Activated naive CD4-positive, alpha-beta T cell treated with anti-CD3 and anti-CD28 coated beads for 36 hours (primary cell): ENCODE data around the gene BCO2. TPM values are rescaled to one million over a fixed set of nuclear protein-coding genes. Genes with fewer than 3 reads are reported as not detected.

Experiments
- CTCF ChIA-PET: fragments of 350-600 bp; sonication (Branson Sonifier 250); formaldehyde crosslinking; loops from one replicate; lab custom pipeline; 2021; ENCODE audit warnings: antibody characterized with exemption; lab: Charles Lee
- DNase-seq: peaks from one replicate; pipeline ENCODE4 v3.0.0-alpha.2; 2020
- H3K27ac Mint-ChIP-seq: one replicate; pipeline ENCODE4 v1.8.0; 2021; ENCODE audit warnings: mild to moderate bottlenecking, mixed read lengths
- H3K27me3 Mint-ChIP-seq: one replicate; pipeline ENCODE4 v1.8.0; 2021; ENCODE audit warnings: low read depth, mixed read lengths
- H3K36me3 Mint-ChIP-seq: one replicate; pipeline ENCODE4 v1.8.0; 2021; ENCODE audit warnings: low read depth, mixed read lengths
- H3K4me1 Mint-ChIP-seq: one replicate; pipeline ENCODE4 v1.8.0; 2021; ENCODE audit warnings: low read depth, mixed read lengths
- H3K4me3 Mint-ChIP-seq: one replicate; pipeline ENCODE4 v1.8.0; 2021; ENCODE audit warnings: mild to moderate bottlenecking, moderate library complexity, mixed read lengths
- H3K9me3 Mint-ChIP-seq: one replicate; pipeline ENCODE4 v1.8.0; 2021; ENCODE audit warnings: mixed read lengths
- intact Hi-C: fragments of 100-400 bp; cut with micrococcal nuclease; formaldehyde crosslinking; loops from one replicate; pipeline ENCODE4 v1.15.1; 2023
- total RNA-seq, 2 experiments: library from RNA; stranded (reverse); gene quantifications; one replicate each; pipeline ENCODE4 v1.2.3, GENCODE V29; 2021

The BCO2 gene
- total RNA-seq, 2 experiments from 2014 or later, result 0.30 to 0.45 TPM

DNA sequence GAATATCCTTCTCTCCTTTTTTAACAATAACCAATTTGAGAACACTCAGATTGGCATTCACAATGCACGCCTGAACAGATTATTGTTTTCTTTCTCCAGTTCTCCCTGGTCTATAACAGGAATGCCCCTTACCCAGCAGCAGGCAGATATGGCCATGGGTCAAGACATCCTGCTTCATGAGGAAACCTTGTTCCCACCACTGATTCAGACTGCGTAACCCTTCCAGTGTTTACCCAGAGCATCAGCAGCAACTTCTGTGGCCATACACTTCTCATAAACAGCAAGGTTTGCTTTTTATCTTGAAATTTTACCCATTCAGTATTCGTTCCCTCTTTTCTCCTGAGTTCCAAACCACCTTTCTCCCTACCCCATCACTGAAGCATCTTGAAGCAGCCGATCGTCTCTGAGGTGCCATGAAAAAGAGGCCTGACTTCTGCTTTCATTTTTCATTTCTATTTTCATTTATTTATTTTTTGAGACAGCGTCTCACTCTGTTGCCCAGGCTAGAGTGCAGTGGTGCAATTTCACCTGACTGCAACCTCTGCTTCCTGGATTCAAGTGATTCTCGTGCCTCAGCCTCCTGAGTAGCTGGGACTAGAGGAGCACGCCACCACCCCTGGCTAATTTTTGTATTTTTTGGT lies 60.6 kb downstream of the BCO2 start:
- no peak for DNase-seq
- Mint-ChIP-seq H3K9me3 (no peaks in the 10 kb centered on the region), H3K27ac (no peak overlapping the region), H3K27me3 (no peaks in the 10 kb centered on the region), H3K36me3 (peaks cover 39% of the 10 kb centered on the region), H3K4me3 (no peak overlapping the region), H3K4me1 (no peaks in the 10 kb centered on the region)
- CTCF ChIA-PET, result interaction anchor here (1.4 kb wide), 1 partner anchor 44 kb away, joined by 3 read pairs; no protein-coding TSS in a partner anchor
- intact Hi-C loops, result no loop called here

- H3K9me3 Mint-ChIP-seq, result no peaks in the 10 kb centered on the region
- no peak for DNase-seq
- no peaks in the 10 kb centered on the region for H3K27me3 Mint-ChIP-seq
- peaks cover 46% of the 10 kb centered on the region for H3K36me3 Mint-ChIP-seq
- H3K4me3 Mint-ChIP-seq, result no peak overlapping the region
- CTCF ChIA-PET, result interaction anchor here (1.4 kb wide), 1 partner anchor 42 kb away, joined by 3 read pairs; no protein-coding TSS in a partner anchor
- no peaks in the 10 kb centered on the region for H3K4me1 Mint-ChIP-seq
- intact Hi-C loops, result no loop called here
- H3K27ac Mint-ChIP-seq, result no peak overlapping the region
These were observed 62.1 kb downstream of the BCO2 start for GRCh38 chr11:112237451-112237850.

DNA sequence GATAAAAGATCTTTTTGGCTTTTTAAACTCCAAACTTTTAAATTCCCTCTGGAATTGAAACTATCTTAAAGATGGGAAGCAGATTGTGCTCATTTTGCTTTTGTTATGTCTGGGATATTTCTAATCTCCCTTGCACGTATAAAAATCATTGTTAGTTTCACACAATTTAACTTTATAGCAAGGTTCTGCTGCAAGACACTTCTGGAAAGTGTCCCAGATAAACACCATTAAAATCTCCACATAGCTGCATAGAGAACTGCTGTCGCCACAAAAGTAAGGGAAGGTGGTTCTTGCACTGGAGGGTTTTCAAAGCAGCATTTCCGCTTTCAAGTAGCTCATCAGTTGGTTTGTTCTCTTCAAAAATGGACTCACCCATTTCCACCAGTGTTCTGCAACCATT lies 62.7 kb downstream of the BCO2 start:
- H3K4me1 Mint-ChIP-seq, result no peaks in the 10 kb centered on the region
- CTCF ChIA-PET, result no interaction called here
- no peaks in the 10 kb centered on the region for H3K27me3 Mint-ChIP-seq
- no peak overlapping the region for H3K4me3 Mint-ChIP-seq
- DNase-seq, result no peak
- peaks cover 4% of the 10 kb centered on the region for H3K9me3 Mint-ChIP-seq
- no peak overlapping the region for H3K27ac Mint-ChIP-seq
- peaks cover 48% of the 10 kb centered on the region for H3K36me3 Mint-ChIP-seq
- intact Hi-C loops, result no loop called here

GRCh38 chr11:112241486-112241885 lies 66.2 kb downstream of the BCO2 start:
- intact Hi-C loops, result no loop called here
- H3K4me3 Mint-ChIP-seq, result no peak overlapping the region
- H3K27ac Mint-ChIP-seq, result no peak overlapping the region
- H3K9me3 Mint-ChIP-seq, result peaks cover 12% of the 10 kb centered on the region
- H3K27me3 Mint-ChIP-seq, result no peaks in the 10 kb centered on the region
- H3K36me3 Mint-ChIP-seq, result peaks cover 42% of the 10 kb centered on the region
- no peaks in the 10 kb centered on the region for H3K4me1 Mint-ChIP-seq
- CTCF ChIA-PET, result interaction anchor here (1.3 to 1.7 kb wide), 3 partner anchors 22 to 39 kb away, joined by 3 to 7 read pairs (median 5); no protein-coding TSS in a partner anchor
- no peak for DNase-seq

DNA sequence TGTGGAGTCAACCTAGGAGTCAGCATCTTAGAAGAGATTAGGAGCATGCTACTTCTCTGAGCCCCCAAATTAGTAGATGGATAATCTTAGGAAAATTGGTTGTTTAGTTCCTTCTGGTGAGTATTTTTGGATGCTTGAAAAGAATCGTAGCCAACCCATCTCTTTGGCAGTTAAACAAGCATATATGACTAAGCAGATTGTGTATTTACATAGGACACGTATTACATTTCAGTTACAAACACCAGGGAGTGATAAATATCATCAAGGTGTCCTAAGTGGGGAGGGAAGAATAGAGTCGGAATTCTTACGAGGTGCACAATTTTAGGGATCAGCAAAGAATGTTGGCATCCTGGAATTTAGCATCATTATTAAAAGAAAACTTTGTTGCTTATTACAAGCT lies 71.9 kb downstream of the BCO2 start:
- Mint-ChIP-seq H3K27ac (no peak overlapping the region), H3K4me3 (no peak overlapping the region), H3K36me3 (peaks cover 15% of the 10 kb centered on the region), H3K9me3 (peaks cover 12% of the 10 kb centered on the region), H3K4me1 (no peaks in the 10 kb centered on the region), H3K27me3 (no peaks in the 10 kb centered on the region)
- DNase-seq, result no peak
- intact Hi-C loops, result no loop called here
- CTCF ChIA-PET, result no interaction called here

DNA sequence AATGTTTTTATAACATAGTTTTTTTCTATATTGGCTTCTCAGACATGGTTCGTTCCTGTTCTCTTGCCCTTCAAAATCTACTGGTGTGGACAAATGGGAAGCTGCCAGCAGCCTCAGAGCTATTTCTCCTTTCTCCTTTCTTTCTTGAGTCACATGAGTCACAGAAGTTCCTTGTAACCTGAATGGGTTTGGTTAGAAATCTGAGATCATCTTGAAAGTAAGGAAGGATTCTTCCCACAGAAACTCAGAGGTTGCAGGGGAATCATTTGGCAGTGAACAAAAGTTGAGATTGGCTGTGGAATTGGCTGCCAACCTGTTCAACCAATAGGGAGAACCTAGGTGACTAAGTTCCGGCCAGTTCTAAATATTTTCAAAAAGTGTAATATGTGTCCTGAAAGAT lies 72.9 kb downstream of the BCO2 start:
- Mint-ChIP-seq H3K9me3 (peaks cover 7% of the 10 kb centered on the region), H3K27ac (no peak overlapping the region), H3K4me3 (no peak overlapping the region), H3K27me3 (no peaks in the 10 kb centered on the region), H3K36me3 (peaks cover 8% of the 10 kb centered on the region), H3K4me1 (no peaks in the 10 kb centered on the region)
- CTCF ChIA-PET, result no interaction called here
- no peak for DNase-seq
- intact Hi-C loops, result no loop called here

- DNase-seq, result no peak
- CTCF ChIA-PET, result interaction anchor here (0.6 kb wide), 2 partner anchors 29 to 139 kb away, joined by 3 read pairs; no protein-coding TSS in a partner anchor
- Mint-ChIP-seq H3K36me3 (no peaks in the 10 kb centered on the region), H3K4me3 (no peak overlapping the region), H3K27ac (no peak overlapping the region), H3K27me3 (no peaks in the 10 kb centered on the region), H3K4me1 (no peaks in the 10 kb centered on the region), H3K9me3 (no peaks in the 10 kb centered on the region)
- intact Hi-C loops, result no loop called here
These were observed 74.7 kb downstream of the BCO2 start for GRCh38 chr11:112249871-112250610.

DNA sequence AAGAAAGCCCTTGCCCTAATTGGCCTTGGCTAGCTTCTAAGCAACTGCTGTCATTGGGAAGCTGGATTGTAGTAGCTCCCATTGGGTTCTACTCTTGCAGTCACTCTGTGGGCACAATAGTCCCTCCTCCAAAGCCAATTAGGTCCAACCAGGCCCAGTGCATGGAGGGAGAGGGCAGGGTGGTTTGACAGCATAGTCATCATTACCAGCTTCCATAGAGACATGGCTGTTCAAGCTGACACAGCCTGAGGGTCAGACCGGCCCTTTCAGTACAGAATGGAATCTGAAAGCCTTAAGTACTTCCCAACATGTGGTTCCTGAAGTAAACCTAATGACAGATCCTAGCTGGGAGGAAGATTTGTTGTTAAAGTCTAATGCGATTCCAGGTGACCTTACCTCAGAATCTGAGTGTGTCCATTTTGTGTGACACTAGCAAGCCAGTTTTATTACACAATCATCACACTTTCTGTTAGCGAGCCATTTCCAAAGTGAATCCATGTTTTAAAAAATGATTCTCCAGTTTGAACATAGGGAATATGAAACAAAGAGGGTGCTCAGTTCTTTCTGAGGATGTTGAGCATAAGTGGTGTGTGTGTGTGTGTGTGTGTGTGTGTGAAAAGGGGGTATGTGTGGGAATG lies 78.4 kb downstream of the BCO2 start:
- CTCF ChIA-PET, result no interaction called here
- DNase-seq, result no peak
- H3K9me3 Mint-ChIP-seq, result no peaks in the 10 kb centered on the region
- no peak overlapping the region for H3K27ac Mint-ChIP-seq
- H3K4me1 Mint-ChIP-seq, result no peaks in the 10 kb centered on the region
- H3K27me3 Mint-ChIP-seq, result no peaks in the 10 kb centered on the region
- H3K4me3 Mint-ChIP-seq, result no peak overlapping the region
- no peaks in the 10 kb centered on the region for H3K36me3 Mint-ChIP-seq
- intact Hi-C loops, result no loop called here

- Mint-ChIP-seq H3K36me3 (no peaks in the 10 kb centered on the region), H3K27ac (no peak overlapping the region), H3K4me1 (no peaks in the 10 kb centered on the region), H3K9me3 (no peaks in the 10 kb centered on the region), H3K27me3 (no peaks in the 10 kb centered on the region), H3K4me3 (no peak overlapping the region)
- DNase-seq, result no peak
- intact Hi-C loops, result no loop called here
- CTCF ChIA-PET, result no interaction called here
These were observed 79.9 kb downstream of the BCO2 start for GRCh38 chr11:112255067-112255720.

DNA sequence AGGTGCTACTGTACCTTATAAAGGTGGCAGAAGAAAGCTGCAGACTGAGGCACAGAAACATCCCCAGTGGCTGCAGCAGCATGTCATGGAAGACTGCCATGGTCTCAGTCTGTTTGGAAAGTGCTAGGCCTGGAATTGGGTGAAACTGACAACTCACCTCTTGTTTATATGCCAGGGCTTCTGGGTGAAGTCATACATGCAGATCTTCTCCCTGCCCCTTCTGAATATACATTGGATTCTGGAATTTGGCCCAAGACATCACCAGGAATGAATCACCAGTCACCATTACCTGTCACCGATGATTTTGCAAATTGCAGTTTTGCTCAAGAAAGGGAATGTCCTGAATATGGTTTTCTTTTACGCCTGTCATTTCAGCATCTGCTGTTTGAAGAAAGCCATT lies 85.2 kb downstream of the BCO2 start, which contains the start of gene PLET1:
Gene PLET1, minus strand, starts transcription at position 371 of the 400 bp plus-strand sequence. Its CDS starts 271 bp downstream, at position 100.
- Mint-ChIP-seq H3K36me3 (no peaks in the 10 kb centered on the region), H3K27me3 (no peaks in the 10 kb centered on the region), H3K4me3 (no peak within 1 kb of the TSS), H3K9me3 (no peaks in the 10 kb centered on the region), H3K27ac (no peak within 1 kb of the TSS), H3K4me1 (no peaks in the 10 kb centered on the region)
- intact Hi-C loops, result no loop called here
- no peak for DNase-seq
- CTCF ChIA-PET, result interaction anchor here (1.1 kb wide), 1 partner anchor 10 kb away, joined by 4 read pairs; no protein-coding TSS in a partner anchor

DNA sequence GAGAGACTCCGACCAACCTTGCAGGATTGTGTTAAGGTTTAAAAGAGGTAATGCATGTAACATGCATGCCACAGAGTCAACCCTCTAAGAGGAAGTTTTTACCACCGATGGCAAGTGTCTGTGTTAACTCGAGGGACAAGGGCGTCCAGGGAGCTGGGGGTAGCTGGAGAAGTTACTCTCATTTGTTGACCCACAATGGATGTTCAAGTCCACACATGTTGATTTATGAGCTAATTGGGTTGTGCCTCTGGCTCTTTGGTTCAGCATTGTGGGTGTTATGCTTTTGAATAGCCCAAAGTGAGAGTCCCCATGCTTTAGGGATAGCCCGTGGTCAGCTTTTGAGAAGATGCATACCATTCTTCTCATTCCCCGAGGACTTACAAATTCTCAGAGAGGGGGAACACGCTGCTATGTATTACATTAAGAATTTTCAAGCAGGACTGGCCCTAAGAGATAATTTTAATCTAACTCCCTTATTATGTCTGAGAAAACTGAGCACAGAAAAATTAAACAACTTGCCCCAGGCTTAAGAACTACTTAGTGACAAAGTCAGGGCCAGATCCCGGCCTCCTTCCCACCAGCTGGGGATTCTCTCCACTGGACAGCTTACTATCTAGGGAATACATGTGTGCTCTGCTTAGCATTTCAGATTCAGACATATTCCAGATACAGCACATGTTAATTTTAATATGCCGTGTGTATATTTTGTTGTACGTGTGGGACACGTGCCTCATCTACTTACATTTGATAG lies 90.5 kb downstream of the BCO2 start:
- Mint-ChIP-seq H3K4me3 (no peak overlapping the region), H3K36me3 (peaks cover 1% of the 10 kb centered on the region), H3K9me3 (no peaks in the 10 kb centered on the region), H3K27me3 (no peaks in the 10 kb centered on the region), H3K4me1 (no peaks in the 10 kb centered on the region), H3K27ac (no peak overlapping the region)
- DNase-seq, result no peak
- CTCF ChIA-PET, result interaction anchor here (1.1 to 2.9 kb wide), 2 partner anchors 14 to 149 kb away, joined by 3 to 19 read pairs; no protein-coding TSS in a partner anchor
- intact Hi-C loops, result no loop called here
